Activated CD8-positive, alpha-beta memory T cell treated with anti-CD3 and anti-CD28 coated beads for 1 hour (primary cell): ENCODE measurements around the gene CPEB4.

ENCODE experiments used
- DNase-seq, 2 donors: peaks; one replicate each; pipeline ENCODE4 v3.0.0-alpha.2; 2020; ENCODE audit warnings: low read depth in 1 of 2; ENCODE audit errors: extremely low read depth in 1 of 2

The CPEB4 gene

GRCh38 chr5:173887610-173888472 lies at the start of gene CPEB4:
Gene CPEB4 (plus strand): TSS chr5:173888349. CDS start chr5:173889734, 1,385 bp downstream.
- peak; percentile 90 to 94 for DNase-seq

DNA sequence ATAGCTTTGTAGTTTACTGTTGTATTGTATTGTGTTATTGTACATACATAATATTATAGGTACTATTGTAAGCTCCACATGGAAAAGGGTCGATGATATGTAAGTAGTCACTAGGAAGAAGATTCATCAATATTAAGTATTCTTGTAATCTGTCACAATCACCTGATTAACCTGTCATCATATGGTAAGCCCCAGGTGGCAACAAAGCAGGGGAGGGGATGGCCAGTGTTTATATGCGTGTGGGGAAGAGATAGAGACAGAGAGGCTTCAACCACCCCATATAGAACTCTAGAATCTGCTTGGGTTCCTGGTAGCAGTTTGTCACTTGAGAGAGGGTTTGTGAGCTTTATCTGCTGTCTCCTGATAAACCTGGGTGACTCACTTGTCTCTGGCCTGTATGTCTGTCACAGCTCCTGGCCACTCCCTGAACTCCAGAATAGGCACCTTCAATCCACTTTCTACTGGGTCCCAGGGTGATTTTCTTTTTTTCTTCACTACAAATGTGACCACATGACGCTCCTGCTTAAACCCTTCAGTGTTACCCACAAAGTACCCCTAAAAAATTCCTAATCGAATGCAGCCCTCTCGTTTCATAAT lies 48.9 kb upstream of the CPEB4 start:
- no peak for DNase-seq

DNA sequence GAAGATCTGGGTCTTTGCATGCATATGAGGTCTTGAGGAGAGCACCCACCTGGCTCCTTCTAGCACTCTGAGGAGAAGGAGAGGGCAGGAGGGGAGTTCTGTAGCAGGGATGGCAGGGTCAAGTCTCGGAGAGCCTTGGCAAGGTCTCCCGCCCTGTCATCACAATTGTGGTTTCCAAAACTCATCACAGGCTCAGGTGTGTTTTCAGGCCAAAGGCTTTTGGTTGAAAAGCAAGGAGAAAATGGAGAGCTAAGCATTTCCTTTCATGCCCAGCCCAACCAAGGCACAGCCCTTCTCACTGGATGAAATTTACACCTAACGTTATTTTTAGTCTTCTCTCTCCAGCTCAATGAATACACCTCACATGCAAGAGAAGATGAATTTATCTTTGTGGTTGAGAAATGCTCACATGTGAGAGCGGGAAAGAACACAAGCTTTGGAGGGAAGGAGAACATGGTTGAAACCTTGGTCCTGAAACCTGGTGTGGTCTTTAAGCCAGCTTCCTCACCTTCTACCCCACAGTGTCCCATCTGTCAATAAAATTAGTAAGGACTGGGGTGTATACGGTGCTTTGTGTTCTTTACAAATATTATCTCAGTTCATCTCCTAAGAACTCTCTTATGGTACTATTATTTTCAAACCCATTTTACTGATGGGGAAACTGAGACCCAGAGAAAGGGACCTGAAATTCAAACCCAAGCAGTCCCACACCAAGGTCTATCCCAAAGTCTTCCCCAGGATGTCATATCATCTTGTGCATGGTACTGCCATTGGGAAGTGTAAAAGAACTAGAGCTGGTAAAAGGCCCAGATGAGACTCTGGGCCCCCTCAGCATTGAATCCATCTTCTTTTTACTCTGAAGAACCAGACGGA lies 47.8 kb upstream of the CPEB4 start:
- DNase-seq = no peak

GRCh38 chr5:173841710-173842109 lies 46.4 kb upstream of the CPEB4 start:
- no peak for DNase-seq

DNA sequence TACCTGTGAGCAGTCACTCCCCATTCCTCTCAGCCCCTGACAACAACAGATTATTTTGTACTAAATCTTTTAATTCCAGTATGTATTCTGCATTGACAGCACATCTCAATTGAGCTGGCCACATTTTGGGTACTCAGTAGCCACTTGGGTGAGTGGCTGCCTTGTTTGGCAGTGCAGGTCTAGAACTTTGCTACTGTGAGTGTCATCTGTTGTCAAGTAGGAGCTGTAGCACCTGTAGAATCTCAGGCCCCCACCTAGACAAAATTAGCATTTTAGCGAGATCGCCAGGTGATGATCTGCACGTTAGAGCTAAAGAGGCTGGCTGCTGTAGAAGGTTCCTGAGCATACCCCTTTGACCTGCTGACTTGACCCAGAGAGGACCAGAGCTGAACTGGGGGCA lies 44.4 kb upstream of the CPEB4 start:
- DNase-seq = no peak

GRCh38 chr5:173845321-173845720 lies 42.8 kb upstream of the CPEB4 start:
- DNase-seq = no peak

- no peak for DNase-seq
Measured at GRCh38 chr5:173846929-173847501, 41.1 kb upstream of the CPEB4 start.

GRCh38 chr5:173848986-173849596 lies 39.1 kb upstream of the CPEB4 start:
- no peak for DNase-seq

DNA sequence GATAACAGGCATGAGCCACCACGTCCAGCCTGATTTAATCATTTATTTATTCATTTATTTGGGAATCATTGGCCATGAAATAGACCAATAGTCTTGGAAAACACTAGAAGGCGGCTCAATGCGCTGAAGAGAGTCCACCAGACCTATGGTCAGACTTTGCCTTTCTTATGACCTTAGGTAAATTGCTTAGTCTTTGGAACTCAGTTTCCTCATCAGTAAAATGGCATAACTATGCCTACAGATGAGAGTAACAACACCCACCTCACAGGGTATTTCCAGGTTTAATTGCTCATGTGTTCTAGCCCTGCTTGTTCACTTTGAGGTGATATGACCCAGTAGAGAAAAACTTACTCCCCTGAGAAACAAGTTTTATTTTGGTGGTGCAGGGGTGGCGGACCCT lies 38.2 kb upstream of the CPEB4 start:
- no peak for DNase-seq

DNA sequence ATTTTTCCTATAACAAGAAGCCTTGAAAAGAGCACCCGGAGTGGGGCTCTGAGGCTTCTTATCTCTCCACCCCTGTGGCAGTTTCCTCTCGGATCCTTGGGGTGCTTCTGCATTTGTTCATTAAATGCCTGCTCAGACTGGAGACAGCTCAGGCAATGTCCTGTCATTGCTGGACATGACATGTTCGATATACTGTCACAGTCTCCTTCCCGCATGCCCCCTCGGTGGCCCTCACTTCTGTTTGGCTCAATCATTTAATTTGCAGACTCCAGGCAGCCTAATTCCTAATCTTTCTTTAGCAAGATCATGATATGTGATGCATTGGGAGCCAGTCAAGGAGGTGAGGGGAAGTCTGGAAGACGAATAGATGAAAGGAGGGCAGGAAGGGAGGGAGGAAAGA lies 37.5 kb upstream of the CPEB4 start:
- DNase-seq = no peak

GRCh38 chr5:173851595-173852243 lies 36.4 kb upstream of the CPEB4 start:
- no peak for DNase-seq

DNA sequence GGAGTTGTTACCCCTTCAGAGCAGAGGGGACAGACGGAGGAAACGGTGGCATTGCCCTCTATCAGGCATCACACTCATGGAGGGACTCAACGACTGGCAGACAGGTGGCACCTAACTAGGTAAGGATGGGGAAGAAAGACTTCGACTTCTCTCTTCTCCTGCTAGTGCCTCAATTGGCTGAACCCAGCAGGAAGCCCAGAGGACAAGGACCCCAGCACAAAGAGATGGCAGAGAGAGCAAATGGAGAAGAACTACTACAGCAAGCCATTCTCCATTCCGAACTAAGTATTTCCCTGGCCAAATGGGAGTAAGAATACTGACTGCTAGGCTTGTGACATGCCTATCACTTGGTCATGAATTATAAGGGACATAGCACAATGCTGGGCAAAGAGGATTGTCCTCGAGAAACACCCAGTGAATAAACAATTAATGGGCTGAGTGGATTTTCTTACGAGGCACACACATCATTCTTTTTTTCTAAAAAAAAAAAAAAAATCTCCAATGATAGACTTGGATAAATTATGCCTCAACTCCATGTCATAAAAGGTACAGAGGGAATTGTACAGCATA lies 35.3 kb upstream of the CPEB4 start:
- DNase-seq = no peak

DNA sequence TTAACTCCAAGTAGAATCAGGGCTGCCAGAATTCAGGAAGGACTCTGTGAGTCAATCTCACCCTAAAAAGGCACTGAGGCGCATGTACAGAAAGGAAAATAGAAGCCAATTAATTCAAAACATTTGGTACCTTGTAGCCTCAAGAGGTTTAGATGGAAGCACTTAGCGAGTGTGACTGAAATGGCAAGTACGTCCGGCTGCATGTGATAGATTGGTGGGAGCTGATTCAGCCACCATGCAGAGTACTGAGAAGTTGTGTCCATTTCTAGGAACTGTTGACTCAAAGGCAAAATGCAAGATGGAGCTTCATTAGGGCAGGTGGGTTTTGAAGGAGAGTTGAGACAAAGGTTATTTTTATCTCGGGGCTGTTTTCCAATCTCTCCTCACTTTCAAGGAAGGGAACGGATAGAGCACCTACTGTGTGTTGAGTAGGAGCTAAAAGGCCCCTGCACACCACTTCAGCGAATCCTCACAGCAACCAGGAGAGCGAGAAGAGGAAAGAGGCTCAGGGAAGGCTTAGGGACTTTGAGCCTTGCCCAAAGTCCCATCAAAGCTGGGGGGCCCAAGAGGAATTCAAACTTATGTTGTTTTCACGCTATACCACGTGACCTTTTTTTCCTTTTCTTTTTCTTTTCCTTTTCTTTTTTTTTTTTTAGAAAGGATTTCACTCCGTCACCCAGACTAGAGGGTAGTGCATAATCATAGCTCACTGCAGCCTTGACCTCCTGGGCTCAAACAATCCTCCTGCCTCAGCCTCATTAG lies 34.6 kb upstream of the CPEB4 start:
- DNase-seq = no peak

GRCh38 chr5:173855162-173855994 lies 32.8 kb upstream of the CPEB4 start:
- DNase-seq = no peak

DNA sequence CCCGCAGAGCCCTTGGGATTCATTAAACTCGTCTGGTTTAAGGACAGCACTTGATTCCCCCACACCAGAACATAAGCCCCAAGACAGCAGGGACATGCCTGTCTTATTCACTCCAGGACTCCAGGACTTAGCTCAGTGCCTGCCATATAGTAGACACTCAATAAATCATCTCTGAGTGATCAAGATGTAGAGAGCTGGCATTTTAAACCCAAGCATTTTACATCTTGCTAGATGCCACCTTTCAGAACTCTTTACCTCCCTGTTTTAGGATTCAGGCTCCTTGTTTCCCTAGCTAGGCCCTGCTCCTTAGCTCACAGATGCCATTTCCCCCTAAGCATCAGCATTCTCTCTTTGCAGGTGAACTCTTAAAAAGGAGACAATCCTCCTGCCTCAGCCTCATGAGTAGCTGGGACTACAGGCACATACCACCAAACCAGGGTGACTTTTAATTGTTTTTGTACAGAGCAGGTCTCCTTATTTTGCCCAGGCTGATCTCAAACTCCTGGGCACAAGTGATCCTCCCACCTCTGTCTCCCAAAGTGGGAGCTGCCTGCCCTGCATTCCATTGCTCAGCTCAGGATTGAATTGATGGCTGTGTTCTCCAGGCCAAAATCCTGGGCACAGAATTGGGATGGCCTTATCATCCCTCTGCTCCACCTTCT lies 32.0 kb upstream of the CPEB4 start:
- DNase-seq = no peak

DNA sequence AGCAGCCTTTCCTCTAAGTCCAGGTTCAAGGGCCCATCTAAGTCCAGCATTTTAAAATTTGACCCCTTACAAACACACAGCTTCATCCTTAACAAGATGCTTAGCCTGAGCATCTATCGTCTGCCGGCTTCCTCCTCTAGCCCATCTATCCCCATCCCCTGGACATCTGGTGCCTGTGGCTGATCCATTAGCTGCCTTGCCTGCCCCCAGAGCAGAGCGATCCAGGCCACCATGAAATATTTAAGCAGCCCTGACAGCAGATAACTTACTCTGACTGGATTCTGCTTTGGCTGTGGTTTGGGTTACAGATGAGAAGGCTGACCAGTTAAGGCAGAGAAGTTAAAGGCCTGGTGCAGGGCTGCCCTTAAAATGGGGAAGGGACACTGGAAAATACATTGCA lies 30.9 kb upstream of the CPEB4 start:
- DNase-seq = no peak

- DNase-seq = no peak
Measured at GRCh38 chr5:173858021-173858669, 30.0 kb upstream of the CPEB4 start.
